Neural cell (in vitro differentiated cells): ENCODE measurements around the gene DCTD. TPM values are rescaled to one million over a fixed set of nuclear protein-coding genes. Genes with fewer than 3 reads are reported as not detected.

Experiments used
- H2AFZ ChIP-seq: fragments of 200-600, 300-800 bp; sonication (generic), shearing (Covaris generic); 2 replicates; pipeline ENCODE4 v1.6.0; 2014; ENCODE audit warnings: low read depth, mild to moderate bottlenecking, antibody characterized with exemption, low read length, moderate library complexity
- H3F3A ChIP-seq: fragments of 200-600 bp; shearing (Covaris generic); 2 replicates; pipeline ENCODE4 v1.6.1; 2016; ENCODE audit warnings: mild to moderate bottlenecking, moderate library complexity, mixed read lengths, antibody characterized with exemption, low read length; ENCODE audit not compliant: insufficient read depth, poor library complexity, severe bottlenecking
- H3K27ac ChIP-seq: fragments of 200-600, 300-800 bp; sonication (generic), shearing (Covaris generic); 2 replicates; pipeline ENCODE4 v1.5.1; 2014; ENCODE audit warnings: mild to moderate bottlenecking, low read length, moderate library complexity
- H3K27me3 ChIP-seq: fragments of 300-800, 200-600 bp; sonication (generic), shearing (Covaris generic); 2 replicates; pipeline ENCODE4 v1.6.0; 2014; ENCODE audit warnings: mild to moderate bottlenecking, low read depth, low read length, moderate library complexity; ENCODE audit not compliant: insufficient read depth
- H3K36me3 ChIP-seq: fragments of 300-800, 200-600 bp; sonication (generic), shearing (Covaris generic); 2 replicates; pipeline ENCODE4 v1.5.1; 2014; ENCODE audit warnings: mild to moderate bottlenecking, antibody characterized with exemption, low read length, moderate library complexity; ENCODE audit not compliant: insufficient read depth
- H3K4me2 ChIP-seq: fragments of 300-800, 200-600 bp; sonication (generic), shearing (Covaris generic); 2 replicates; pipeline ENCODE4 v1.6.0; 2014; ENCODE audit warnings: mild to moderate bottlenecking, low read length
- H3K4me3 ChIP-seq: fragments of 300-800, 200-600 bp; sonication (generic), shearing (Covaris generic); 2 replicates; pipeline ENCODE4 v1.5.1; 2014; ENCODE audit warnings: mild to moderate bottlenecking, low read length, moderate library complexity
- H3K79me2 ChIP-seq: fragments of 200-600 bp; shearing (Covaris generic); replicated peaks from 2 replicates; pipeline ENCODE4 v1.6.0; 2014; ENCODE audit warnings: mild to moderate bottlenecking, low read length, moderate library complexity; ENCODE audit not compliant: insufficient read depth
- H3K9ac ChIP-seq: fragments of 300-800, 200-600 bp; sonication (generic), shearing (Covaris generic); 2 replicates; pipeline ENCODE4 v1.6.1; 2016; ENCODE audit warnings: mild to moderate bottlenecking, low read length, mixed read lengths
- H3K9me2 ChIP-seq: fragments of 200-600 bp; shearing (Covaris generic); 2 replicates; pipeline ENCODE4 v1.6.1; 2016; ENCODE audit warnings: mild to moderate bottlenecking, low read length, mixed read lengths; ENCODE audit not compliant: insufficient read depth
- H3K9me3 ChIP-seq: fragments of 200-600, 300-800 bp; sonication (generic), shearing (Covaris generic); 2 replicates; pipeline ENCODE4 v1.6.1; 2016; ENCODE audit warnings: mild to moderate bottlenecking, mixed run types, low read length, moderate library complexity, mixed read lengths
- H4K20me1 ChIP-seq: fragments of 200-600 bp; shearing (Covaris generic); 2 replicates; pipeline ENCODE4 v1.6.1; 2016; ENCODE audit warnings: mild to moderate bottlenecking, mixed run types; ENCODE audit not compliant: insufficient read depth
- EP300 ChIP-seq: fragments of 450-650 bp; conservative IDR thresholded peaks from 2 replicates; pipeline ENCODE4 v1.6.1; 2014; ENCODE audit warnings: antibody characterized with exemption, mild to moderate bottlenecking, moderate library complexity; ENCODE audit not compliant: poor library complexity, severe bottlenecking
- EZH2 ChIP-seq: fragments of 200-600, 300-800 bp; shearing (Covaris generic), sonication (generic); IDR thresholded peaks from 2 replicates; pipeline ENCODE4 v1.6.1; 2014; ENCODE audit warnings: antibody characterized with exemption, low read length, borderline replicate concordance, mild to moderate bottlenecking; ENCODE audit not compliant: insufficient read depth, poor library complexity, severe bottlenecking
- MXI1 ChIP-seq: fragments of 450-650 bp; conservative IDR thresholded peaks from 2 replicates; pipeline ENCODE4 v1.6.1; 2014; ENCODE audit warnings: antibody characterized with exemption, mild to moderate bottlenecking; ENCODE audit not compliant: poor library complexity, severe bottlenecking
- POLR2AphosphoS5 ChIP-seq: IDR thresholded peaks from 2 replicates; pipeline ENCODE4 v1.6.1; 2012
- RAD21 ChIP-seq: fragments of 450-650 bp; conservative IDR thresholded peaks from 2 replicates; pipeline ENCODE4 v1.6.1; 2014; ENCODE audit warnings: antibody characterized with exemption, mild to moderate bottlenecking, moderate library complexity
- SMC3 ChIP-seq: fragments of 450-650 bp; conservative IDR thresholded peaks from 2 replicates; pipeline ENCODE4 v1.6.1; 2014; ENCODE audit warnings: antibody characterized with exemption, mild to moderate bottlenecking, moderate library complexity; ENCODE audit not compliant: poor library complexity
- TAF1 ChIP-seq: IDR thresholded peaks from 2 replicates; pipeline ENCODE4 v1.6.1; 2012; ENCODE audit warnings: low read depth
- polyA plus RNA-seq: library from polyadenylated mRNA; depleted of rRNA; stranded (reverse); fragments of >200 nt; gene quantifications from 2 replicates; pipeline ENCODE4 v1.2.3, GENCODE V29; 2014
- TF ChIP-seq, protein P1 (sequence below): fragments of 450-650 bp; IDR thresholded peaks from 2 replicates; pipeline ENCODE4 v1.5.1; 2014; ENCODE audit warnings: antibody characterized with exemption, mild to moderate bottlenecking, moderate library complexity; ENCODE audit not compliant: poor library complexity, severe bottlenecking
- TF ChIP-seq, protein P2 (sequence below): IDR thresholded peaks from 2 replicates; pipeline ENCODE4 v1.6.1; 2012; ENCODE audit warnings: borderline replicate concordance

Gene DCTD
- polyA plus RNA-seq, 1 donor from 2014 or later, result 26.4 TPM

DNA sequence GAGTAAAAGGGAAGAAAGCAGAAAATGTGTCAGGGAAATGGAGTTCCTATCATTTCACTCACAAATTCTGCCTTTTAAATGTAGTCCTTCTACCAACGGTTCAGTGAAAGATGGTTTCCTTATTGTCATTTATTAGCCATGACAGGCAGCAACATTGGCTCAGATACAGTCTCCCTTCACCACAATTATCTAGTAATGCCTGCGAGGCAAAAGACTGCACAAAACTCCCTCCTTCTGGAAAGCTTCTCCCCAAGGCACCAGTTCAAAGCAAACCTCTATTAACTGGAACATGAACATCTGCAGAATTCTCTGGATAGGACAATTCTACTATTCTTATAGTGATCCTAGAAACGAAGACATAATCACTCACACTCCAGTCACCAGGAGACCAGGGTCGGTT lies 28.3 kb downstream of the DCTD start:
- H3K36me3 ChIP-seq, result no peaks in the 10 kb centered on the region
- H3K9me3 ChIP-seq, result no peaks in the 10 kb centered on the region

DNA sequence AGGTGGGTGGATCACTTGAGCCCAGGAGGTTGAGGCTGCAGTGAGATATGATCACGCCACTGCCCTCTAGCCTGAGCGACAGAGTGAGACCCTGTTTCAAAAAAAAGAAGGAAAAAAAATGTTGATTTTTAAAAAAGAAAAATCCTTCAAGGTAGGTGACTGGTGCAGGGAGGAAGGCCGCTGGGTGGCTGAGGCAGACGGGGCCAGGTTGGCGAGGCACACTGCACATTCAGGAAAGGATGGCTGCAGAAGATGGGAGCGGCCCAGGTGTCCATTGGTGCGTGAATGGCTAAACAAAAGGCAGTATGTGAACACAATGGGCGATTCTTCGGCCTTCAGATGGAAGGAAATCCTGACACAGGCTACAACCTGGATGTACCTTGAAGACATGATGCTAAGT lies 30.4 kb downstream of the DCTD start:
- peaks cover 5% of the 10 kb centered on the region for H3K9me3 ChIP-seq
- H3K4me2 ChIP-seq, result no peak overlapping the region
- H4K20me1 ChIP-seq, result no peaks in the 10 kb centered on the region
- no peak overlapping the region for H3K27ac ChIP-seq
- H3K9me2 ChIP-seq, result no peaks in the 10 kb centered on the region
- H3K27me3 ChIP-seq, result no peaks in the 10 kb centered on the region
- H3K79me2 ChIP-seq, result no peaks in the 10 kb centered on the region
- TF ChIP-seq SMC3 (no peak), POLR2AphosphoS5 (no peak), TAF1 (no peak), MXI1 (no peak), EP300 (no peak), EZH2 (no peak), RAD21 (no peak)
- TF ChIP-seq, protein P1, sequence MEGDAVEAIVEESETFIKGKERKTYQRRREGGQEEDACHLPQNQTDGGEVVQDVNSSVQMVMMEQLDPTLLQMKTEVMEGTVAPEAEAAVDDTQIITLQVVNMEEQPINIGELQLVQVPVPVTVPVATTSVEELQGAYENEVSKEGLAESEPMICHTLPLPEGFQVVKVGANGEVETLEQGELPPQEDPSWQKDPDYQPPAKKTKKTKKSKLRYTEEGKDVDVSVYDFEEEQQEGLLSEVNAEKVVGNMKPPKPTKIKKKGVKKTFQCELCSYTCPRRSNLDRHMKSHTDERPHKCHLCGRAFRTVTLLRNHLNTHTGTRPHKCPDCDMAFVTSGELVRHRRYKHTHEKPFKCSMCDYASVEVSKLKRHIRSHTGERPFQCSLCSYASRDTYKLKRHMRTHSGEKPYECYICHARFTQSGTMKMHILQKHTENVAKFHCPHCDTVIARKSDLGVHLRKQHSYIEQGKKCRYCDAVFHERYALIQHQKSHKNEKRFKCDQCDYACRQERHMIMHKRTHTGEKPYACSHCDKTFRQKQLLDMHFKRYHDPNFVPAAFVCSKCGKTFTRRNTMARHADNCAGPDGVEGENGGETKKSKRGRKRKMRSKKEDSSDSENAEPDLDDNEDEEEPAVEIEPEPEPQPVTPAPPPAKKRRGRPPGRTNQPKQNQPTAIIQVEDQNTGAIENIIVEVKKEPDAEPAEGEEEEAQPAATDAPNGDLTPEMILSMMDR, result no peak
- TF ChIP-seq, protein P2, sequence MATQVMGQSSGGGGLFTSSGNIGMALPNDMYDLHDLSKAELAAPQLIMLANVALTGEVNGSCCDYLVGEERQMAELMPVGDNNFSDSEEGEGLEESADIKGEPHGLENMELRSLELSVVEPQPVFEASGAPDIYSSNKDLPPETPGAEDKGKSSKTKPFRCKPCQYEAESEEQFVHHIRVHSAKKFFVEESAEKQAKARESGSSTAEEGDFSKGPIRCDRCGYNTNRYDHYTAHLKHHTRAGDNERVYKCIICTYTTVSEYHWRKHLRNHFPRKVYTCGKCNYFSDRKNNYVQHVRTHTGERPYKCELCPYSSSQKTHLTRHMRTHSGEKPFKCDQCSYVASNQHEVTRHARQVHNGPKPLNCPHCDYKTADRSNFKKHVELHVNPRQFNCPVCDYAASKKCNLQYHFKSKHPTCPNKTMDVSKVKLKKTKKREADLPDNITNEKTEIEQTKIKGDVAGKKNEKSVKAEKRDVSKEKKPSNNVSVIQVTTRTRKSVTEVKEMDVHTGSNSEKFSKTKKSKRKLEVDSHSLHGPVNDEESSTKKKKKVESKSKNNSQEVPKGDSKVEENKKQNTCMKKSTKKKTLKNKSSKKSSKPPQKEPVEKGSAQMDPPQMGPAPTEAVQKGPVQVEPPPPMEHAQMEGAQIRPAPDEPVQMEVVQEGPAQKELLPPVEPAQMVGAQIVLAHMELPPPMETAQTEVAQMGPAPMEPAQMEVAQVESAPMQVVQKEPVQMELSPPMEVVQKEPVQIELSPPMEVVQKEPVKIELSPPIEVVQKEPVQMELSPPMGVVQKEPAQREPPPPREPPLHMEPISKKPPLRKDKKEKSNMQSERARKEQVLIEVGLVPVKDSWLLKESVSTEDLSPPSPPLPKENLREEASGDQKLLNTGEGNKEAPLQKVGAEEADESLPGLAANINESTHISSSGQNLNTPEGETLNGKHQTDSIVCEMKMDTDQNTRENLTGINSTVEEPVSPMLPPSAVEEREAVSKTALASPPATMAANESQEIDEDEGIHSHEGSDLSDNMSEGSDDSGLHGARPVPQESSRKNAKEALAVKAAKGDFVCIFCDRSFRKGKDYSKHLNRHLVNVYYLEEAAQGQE, result no peak
- H3F3A ChIP-seq, result no peaks in the 10 kb centered on the region
- no peak overlapping the region for H3K9ac ChIP-seq
- no peak overlapping the region for H3K4me3 ChIP-seq
- H2AFZ ChIP-seq, result no peak overlapping the region
- H3K36me3 ChIP-seq, result no peaks in the 10 kb centered on the region

More for the DNA sequence above, 28.3 kb downstream of the DCTD start:
- Histone ChIP-seq H3K27me3 (no peaks in the 10 kb centered on the region), H3K27ac (no peak overlapping the region), H3K79me2 (no peaks in the 10 kb centered on the region), H3K9me2 (no peaks in the 10 kb centered on the region), H4K20me1 (no peaks in the 10 kb centered on the region), H3F3A (no peaks in the 10 kb centered on the region), H3K4me3 (no peak overlapping the region), H3K4me2 (no peak overlapping the region), H2AFZ (no peak overlapping the region), H3K9ac (no peak overlapping the region)
- TF ChIP-seq EZH2 (no peak), RAD21 (no peak), POLR2AphosphoS5 (no peak), EP300 (no peak), SMC3 (no peak), MXI1 (no peak), TAF1 (no peak)
- TF ChIP-seq, protein P2, result no peak
- TF ChIP-seq, protein P1, result no peak
